Endothelial cell of umbilical vein (primary cell): ENCODE measurements around the gene ASPSCR1. TPM values are rescaled to one million over a fixed set of nuclear protein-coding genes. Genes with fewer than 3 reads are reported as not detected.

Source experiments
- BruUV-seq: library from RNA; stranded (reverse); fragments of 400-500 nt; replicated peaks from 2 replicates; lab custom pipeline; 2021; lab: Mats Ljungman, UMichigan
- CTCF ChIA-PET: fragments of 300-600, 350-600 bp; sonication (Branson Sonifier 250); formaldehyde crosslinking; loops from one replicate; lab custom pipeline; 2021; ENCODE audit warnings: antibody characterized with exemption, inconsistent platforms; lab: Charles Lee
- POLR2A ChIA-PET: fragments of 300-600, 350-600 bp; sonication (Branson Sonifier 250); formaldehyde crosslinking; loops from one replicate; lab custom pipeline; 2021; ENCODE audit warnings: antibody characterized with exemption, inconsistent platforms; lab: Charles Lee
- DNase-seq: peaks from one replicate; pipeline ENCODE4 v3.0.0-alpha.2; 2011; ENCODE audit warnings: low read depth, low spot score
- FAIRE-seq: peaks from 2 replicates; lab custom pipeline; 2011; peaks lifted over from hg19 to GRCh38; lab: Jason Lieb, UNC
- H2AFZ ChIP-seq: 2 replicates; pipeline ENCODE4 v1.6.0; 2012; ENCODE audit warnings: low read depth, low read length, control low read depth, inconsistent platforms
- H3K27ac ChIP-seq: 2 replicates; pipeline ENCODE4 v1.5.1; 2011; ENCODE audit warnings: low read depth, mild to moderate bottlenecking, control low read depth, low read length, moderate library complexity; ENCODE audit not compliant: insufficient read depth
- H3K27me3 ChIP-seq, 2 experiments: 2 replicates each; pipeline versions ENCODE4 v1.6.0 to v1.6.1; 2011; ENCODE audit warnings: low read length in 2 of 2, mixed read lengths in 1 of 2; ENCODE audit not compliant: control insufficient read depth in 2 of 2, insufficient read depth in 2 of 2
- H3K36me3 ChIP-seq, 2 experiments: 2 replicates in 1 of 2; 3 replicates in 1 of 2; pipeline ENCODE4 v1.5.1; 2011; ENCODE audit warnings: low read length in 2 of 2, mild to moderate bottlenecking in 1 of 2, moderate library complexity in 1 of 2; ENCODE audit not compliant: control insufficient read depth in 2 of 2, insufficient read depth in 2 of 2; ENCODE audit errors: extremely low read depth in 1 of 2
- H3K4me1 ChIP-seq: 3 replicates; pipeline ENCODE4 v1.5.1; 2011; ENCODE audit warnings: mild to moderate bottlenecking, low read length; ENCODE audit not compliant: control insufficient read depth, insufficient read depth; ENCODE audit errors: extremely low read depth
- H3K4me2 ChIP-seq: 2 replicates; pipeline ENCODE4 v1.6.1; 2011; ENCODE audit warnings: low read length, control low read depth, mixed read lengths; ENCODE audit not compliant: insufficient read depth
- H3K4me3 ChIP-seq, 3 experiments: fragments of 200-600 bp in 1 of 3; sonication (generic), shearing (Covaris generic) in 1 of 3; replicated peaks in 1 of 3; 2 replicates each; pipeline ENCODE4 v1.5.1; 2011 to 2016; ENCODE audit warnings: control low read depth in 3 of 3, low read length in 3 of 3, mild to moderate bottlenecking in 2 of 3, inconsistent platforms in 1 of 3, low read depth in 1 of 3, moderate library complexity in 1 of 3; ENCODE audit not compliant: insufficient read depth in 1 of 3
- H3K79me2 ChIP-seq: 2 replicates; pipeline ENCODE4 v1.6.0; 2012; ENCODE audit warnings: low read length, inconsistent platforms; ENCODE audit not compliant: control insufficient read depth, insufficient read depth
- H3K9ac ChIP-seq: replicated peaks from 2 replicates; pipeline ENCODE3; 2011; ENCODE audit warnings: low read length, control low read depth; ENCODE audit not compliant: insufficient read depth; ENCODE audit errors: extremely low read depth
- H3K9me1 ChIP-seq: replicated peaks from 3 replicates; pipeline ENCODE4 v1.6.0; 2011; ENCODE audit warnings: mild to moderate bottlenecking, low read length; ENCODE audit not compliant: control insufficient read depth, insufficient read depth; ENCODE audit errors: extremely low read depth
- H3K9me3 ChIP-seq: replicated peaks from 2 replicates; pipeline ENCODE4 v1.5.1; 2012; ENCODE audit warnings: low read length, inconsistent platforms; ENCODE audit not compliant: control insufficient read depth, insufficient read depth
- H4K20me1 ChIP-seq: replicated peaks from 2 replicates; pipeline ENCODE3; 2011; ENCODE audit warnings: mild to moderate bottlenecking, low read length; ENCODE audit not compliant: control insufficient read depth, insufficient read depth; ENCODE audit errors: extremely low read depth
- CTCF ChIP-seq, 2 donors: IDR thresholded peaks; 1 replicate in 1 of 2; 2 replicates in 1 of 2; pipeline ENCODE4 v1.5.1; 2011; ENCODE audit warnings: low read length in 2 of 2, mild to moderate bottlenecking in 2 of 2, moderate library complexity in 2 of 2, control low read depth in 1 of 2, inconsistent platforms in 1 of 2, low read depth in 1 of 2; ENCODE audit not compliant: insufficient read depth in 1 of 2; ENCODE audit errors: extremely low read depth in 1 of 2
- EZH2 ChIP-seq: IDR thresholded peaks from 2 replicates; pipeline ENCODE4 v1.6.1; 2012; ENCODE audit warnings: borderline replicate concordance, low read depth, mild to moderate bottlenecking, moderate library complexity, low read length, inconsistent platforms; ENCODE audit not compliant: severe bottlenecking
- FOS ChIP-seq: IDR thresholded peaks from 2 replicates; pipeline ENCODE4 v1.6.1; 2011; ENCODE audit warnings: mild to moderate bottlenecking, low read length, moderate library complexity, borderline replicate concordance; ENCODE audit not compliant: insufficient read depth
- GATA2 ChIP-seq: IDR thresholded peaks from 2 replicates; pipeline ENCODE4 v1.7.0; 2011; ENCODE audit warnings: low read depth, mild to moderate bottlenecking, moderate library complexity, mixed read lengths, low read length; ENCODE audit not compliant: insufficient read length, insufficient read depth
- JUN ChIP-seq: IDR thresholded peaks from 2 replicates; pipeline ENCODE4 v1.6.1; 2011; ENCODE audit warnings: borderline replicate concordance, low read depth; ENCODE audit not compliant: insufficient read length, insufficient read depth
- MAX ChIP-seq: IDR thresholded peaks from 2 replicates; pipeline ENCODE4 v1.6.1; 2011; ENCODE audit not compliant: insufficient read depth, insufficient read length
- MYC ChIP-seq: IDR thresholded peaks from one replicate; pipeline ENCODE4 v1.6.1; 2011; ENCODE audit warnings: mild to moderate bottlenecking, low read depth, low read length
- POLR2A ChIP-seq: IDR thresholded peaks from 2 replicates; pipeline ENCODE4 v1.6.1; 2012; ENCODE audit warnings: low read depth, mild to moderate bottlenecking, control low read depth, low read length
- POLR2AphosphoS5 ChIP-seq: IDR thresholded peaks from 2 replicates; pipeline ENCODE4 v1.6.1; 2012; ENCODE audit warnings: low read depth, mild to moderate bottlenecking, control low read depth, low read length, moderate library complexity; ENCODE audit not compliant: insufficient read depth
- dilution Hi-C: fragments of 300-500 bp; cut with MboI; formaldehyde crosslinking; loops from one replicate; pipeline ENCODE4 v1.15.0; 2019; ENCODE audit warnings: low sequenced_read_pairs; ENCODE audit not compliant: extremely low pct_ligation_motif_present
- intact Hi-C: fragments of 100-400 bp; cut with micrococcal nuclease; formaldehyde crosslinking; loops from one replicate; pipeline ENCODE4 v1.10.0; 2022
- polyA plus RNA-seq, 4 experiments: library from polyadenylated mRNA; depleted of rRNA in 3 of 4; stranded (reverse) in 3 of 4; unstranded in 1 of 4; fragments of >200 nt; gene quantifications; 2 replicates each; pipeline versions ENCODE4 v1.2.1 to v1.2.3, GENCODE V29; 2011 to 2012; ENCODE audit warnings: missing spikeins in 1 of 4
- total RNA-seq: library from RNA; stranded (reverse); gene quantifications from 2 replicates; pipeline ENCODE4 v1.2.3, GENCODE V29; 2021

Gene ASPSCR1
- total and polyA plus RNA-seq, 2 donors (not counting 3 experiments of a cell fraction or from before 2014, with no cell fraction given), result 24.8 to 36.5 TPM

GRCh38 chr17:82060001-82060380 is 82.6 kb downstream of the ASPSCR1 start:
- intact Hi-C loops, result no loop called here
- Histone ChIP-seq H3K27me3 (no peaks in the 10 kb centered on the region), H3K9ac (no peak overlapping the region), H3K4me1 (peaks cover 6% of the 10 kb centered on the region), H3K4me3 (no peak overlapping the region), H4K20me1 (no peaks in the 10 kb centered on the region), H3K79me2 (peaks cover 3% of the 10 kb centered on the region), H3K27ac (no peak overlapping the region), H2AFZ (no peak overlapping the region), H3K36me3 (peaks cover 8 to 49% of the 10 kb centered on the region in 2 experiments), H3K9me3 (no peaks in the 10 kb centered on the region), H3K4me2 (no peak overlapping the region), H3K9me1 (no peaks in the 10 kb centered on the region)
- ChIA-PET CTCF (no interaction called here), POLR2A (no interaction called here)
- DNase-seq (no peak), FAIRE-seq (no peak)
- TF ChIP-seq POLR2AphosphoS5 (no peak), POLR2A (no peak), MAX (no peak), MYC (no peak), EZH2 (no peak), FOS (no peak), GATA2 (no peak), JUN (no peak), CTCF (IDR thresholded peaks at IDR 0.05; ENCODE audit: extremely low read depth in 1 of 2, insufficient read depth in 1 of 2, low read depth in 1 of 2, low read length in 2 of 2) (no peak)
- dilution Hi-C loops, result no loop called here
- no TSS peak for BruUV-seq
